C1 segment of cervical spinal cord (tissue), 14 donors: ENCODE results near the gene PLA2G15.
"Not testable (repeated sequence)": the region's sequence is repeated elsewhere in the genome, so short reads cannot be mapped to it uniquely, and the experiment has no call there.

ENCODE experiments used
- DNase-seq, 14 donors: peaks; one replicate each; lab custom pipeline; 2025; lab: John Stamatoyannopoulos, UW

The PLA2G15 gene

DNA sequence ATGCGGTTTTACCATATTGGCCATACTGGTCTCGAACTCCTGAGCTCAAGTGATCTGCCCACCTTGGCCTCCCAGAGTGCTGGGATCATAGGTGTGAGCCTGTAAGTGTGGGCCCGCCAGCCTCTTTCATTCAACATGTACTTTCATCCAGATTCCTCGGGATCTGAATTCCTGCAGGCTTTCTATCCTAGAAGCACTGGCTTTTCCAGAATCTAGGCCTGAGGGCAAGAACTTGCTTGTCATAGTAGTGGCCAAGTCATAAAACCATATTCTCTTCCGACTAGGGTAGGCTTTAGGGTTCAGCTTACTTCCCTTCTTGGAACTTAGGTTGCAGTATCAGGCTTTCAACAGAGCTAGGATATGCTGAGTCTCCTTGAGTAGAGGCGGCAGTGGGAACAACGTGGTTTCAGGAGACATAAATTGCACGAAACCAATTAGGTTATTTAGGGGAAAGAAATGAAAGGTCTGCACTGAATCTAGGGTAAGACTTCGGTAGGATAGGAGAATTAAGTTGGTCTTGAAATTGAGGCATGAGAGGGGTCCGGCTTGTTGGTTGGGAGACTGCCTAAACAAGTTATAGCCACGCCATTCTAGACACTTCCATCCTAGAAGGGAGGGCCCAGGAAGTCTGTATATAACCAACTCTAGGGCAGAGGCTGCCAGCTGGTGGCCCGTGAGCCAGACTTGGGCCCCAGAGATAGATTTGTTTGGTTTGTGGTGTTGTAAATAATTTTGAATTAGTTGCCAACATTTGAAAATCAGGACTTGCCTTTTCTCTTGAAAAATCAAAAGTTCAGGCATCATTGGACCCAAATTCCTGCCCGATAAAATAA is 34.8 kb downstream of the PLA2G15 start:
- no peak for DNase-seq

- no peak for DNase-seq
Observed at GRCh38 chr16:68281368-68282063, 36.3 kb downstream of the PLA2G15 start.

GRCh38 chr16:68282064-68282452 is 36.9 kb downstream of the PLA2G15 start:
- no peak for DNase-seq

DNA sequence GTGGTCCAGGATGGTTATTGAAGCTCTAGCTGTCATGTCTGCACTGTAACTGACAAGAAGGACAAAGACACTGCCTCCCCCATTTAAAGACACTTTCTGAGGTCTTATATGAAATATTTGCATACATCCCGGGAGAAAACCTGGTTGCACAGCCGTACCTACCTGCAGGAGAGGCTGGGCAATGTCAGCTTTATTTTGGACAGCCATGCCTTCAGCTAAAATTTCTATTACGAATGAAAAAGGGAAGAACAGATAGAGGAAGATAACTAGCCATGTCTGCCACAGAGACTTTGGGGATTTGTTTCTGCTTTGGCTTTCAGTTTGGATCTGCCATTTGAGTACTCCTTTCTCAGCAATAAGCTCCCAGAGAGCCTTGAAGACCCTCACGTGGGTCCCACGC is 38.2 kb downstream of the PLA2G15 start:
- no peak for DNase-seq

DNA sequence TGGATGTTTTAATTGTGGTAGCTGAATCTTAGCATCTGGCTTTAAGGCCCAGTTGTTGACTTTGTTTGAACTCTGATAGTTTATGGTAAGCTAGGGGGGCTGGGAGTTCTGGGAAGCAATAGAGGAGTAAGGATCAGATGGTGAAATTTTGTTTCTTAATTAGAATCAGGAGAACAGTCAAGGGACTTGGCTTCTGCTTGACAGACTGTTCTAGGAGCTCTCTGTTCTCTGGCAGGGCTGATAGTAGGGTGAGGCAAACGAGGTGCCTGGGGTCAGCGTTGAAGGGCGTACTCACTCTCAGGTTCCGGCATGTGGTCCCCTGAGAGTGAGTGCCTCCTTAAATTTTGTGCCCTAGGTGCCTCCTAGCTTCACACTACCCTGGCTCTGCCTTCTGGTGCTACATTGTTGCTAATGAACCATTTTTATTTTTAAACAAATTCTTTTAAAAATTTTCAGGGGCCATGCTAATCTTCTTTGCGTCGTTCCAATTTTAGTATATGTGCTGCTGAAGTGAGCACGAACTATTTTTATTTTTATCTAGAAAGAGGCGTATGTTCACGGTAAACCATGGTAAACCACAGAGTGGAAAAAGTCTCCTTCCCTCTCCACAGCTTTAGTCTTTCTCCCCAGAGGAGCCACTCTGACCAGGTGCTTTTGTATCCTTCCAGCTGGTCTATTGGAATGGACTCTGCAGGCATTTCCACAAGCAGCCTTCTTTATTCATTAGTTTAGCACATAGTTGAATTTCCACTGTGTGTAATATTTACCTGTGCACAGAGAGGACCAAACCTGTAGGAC is 38.8 kb downstream of the PLA2G15 start:
- no peak for DNase-seq

DNA sequence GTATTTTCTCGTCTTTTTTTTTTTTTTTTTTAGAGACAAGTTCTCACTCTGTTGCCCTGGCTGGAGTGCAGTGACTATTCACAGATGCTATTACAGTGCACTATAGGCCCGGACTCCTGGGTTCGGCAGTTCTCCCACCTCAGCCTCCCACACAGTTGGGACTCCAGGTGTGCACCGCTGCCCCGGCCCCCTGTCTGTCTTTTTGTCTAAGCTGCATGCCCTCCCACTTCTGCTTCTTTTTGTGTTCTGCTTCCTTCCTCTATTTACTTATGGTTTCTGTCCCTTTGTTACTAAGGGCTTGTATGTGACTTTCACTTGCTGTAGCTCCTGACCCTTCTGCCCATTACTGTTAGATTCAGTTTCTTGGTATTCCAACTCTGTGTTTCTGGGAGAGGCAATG is 39.7 kb downstream of the PLA2G15 start:
- no peak for DNase-seq

DNA sequence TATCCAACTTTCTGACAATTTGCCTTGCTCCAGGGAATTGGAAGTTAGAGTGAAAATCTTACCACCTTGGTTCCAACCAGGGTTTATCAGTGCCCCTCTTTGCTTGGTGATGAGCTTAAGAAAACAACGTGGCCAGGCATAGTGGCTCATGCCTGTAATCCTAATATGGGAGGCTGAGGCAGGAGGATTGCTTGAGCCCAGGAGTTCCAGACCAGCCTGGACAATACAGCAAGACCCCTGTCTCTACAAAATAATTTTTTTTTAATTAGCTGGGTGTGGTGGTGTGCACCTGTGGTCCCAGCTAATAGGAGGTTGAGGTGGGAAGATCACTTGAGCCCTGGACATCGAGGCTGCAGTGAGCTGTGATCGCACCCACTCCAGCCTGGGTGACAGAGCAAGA is 40.5 kb downstream of the PLA2G15 start:
- DNase-seq = no peak

GRCh38 chr16:68286153-68287074 is 41.2 kb downstream of the PLA2G15 start:
- DNase-seq = no peak

- peak in 1 of 14 donors; percentile 35 for DNase-seq
Observed at GRCh38 chr16:68287276-68288251, 42.4 kb downstream of the PLA2G15 start.

GRCh38 chr16:68288252-68288650 is 43.1 kb downstream of the PLA2G15 start:
- no peak for DNase-seq

DNA sequence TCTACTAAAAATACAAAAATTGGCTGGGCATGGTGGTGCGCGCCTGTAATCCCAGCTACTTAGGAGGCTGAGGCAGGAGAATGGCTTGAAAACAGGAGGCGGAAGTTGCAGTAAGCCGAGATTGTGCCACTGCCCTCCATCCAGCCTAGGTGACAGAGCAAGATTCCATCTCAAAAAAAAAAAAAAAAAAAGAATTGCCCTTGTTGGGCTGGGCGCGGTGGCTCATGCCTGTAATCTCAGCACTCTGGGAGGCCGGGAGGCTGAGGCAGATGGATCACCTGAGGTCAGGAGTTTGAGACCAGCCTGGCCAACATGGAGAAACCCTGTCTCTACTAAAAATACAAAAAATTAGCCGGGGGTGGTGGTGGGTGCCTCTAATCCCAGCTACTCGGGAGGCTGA is 43.6 kb downstream of the PLA2G15 start:
- DNase-seq = not testable (repeated sequence)

GRCh38 chr16:68289202-68289601 is 44.0 kb downstream of the PLA2G15 start:
- no peak for DNase-seq

- DNase-seq = no peak
Observed at GRCh38 chr16:68289621-68290329, 44.6 kb downstream of the PLA2G15 start.

DNA sequence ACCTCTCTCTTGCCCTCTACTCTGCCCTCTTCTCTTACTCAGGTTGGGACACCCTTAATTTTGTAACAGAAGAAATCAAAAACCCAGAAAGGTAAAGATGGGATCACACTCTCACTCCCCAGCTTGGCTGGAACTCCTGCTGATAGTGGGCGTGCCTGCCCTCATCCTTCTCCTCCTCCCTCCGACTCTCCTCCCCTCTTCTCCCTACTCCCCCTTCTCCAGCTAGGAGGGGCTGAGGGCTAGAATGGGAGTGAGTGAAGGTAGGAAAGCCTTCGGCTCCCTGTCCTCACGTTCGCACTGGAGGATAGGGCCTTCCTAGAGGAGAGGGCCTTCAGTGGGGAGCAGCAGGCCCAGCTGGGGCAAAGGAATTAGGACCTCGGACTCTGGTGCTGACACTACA is 45.3 kb downstream of the PLA2G15 start:
- no peak for DNase-seq

GRCh38 chr16:68291227-68291626 is 46.1 kb downstream of the PLA2G15 start:
- no peak for DNase-seq

DNA sequence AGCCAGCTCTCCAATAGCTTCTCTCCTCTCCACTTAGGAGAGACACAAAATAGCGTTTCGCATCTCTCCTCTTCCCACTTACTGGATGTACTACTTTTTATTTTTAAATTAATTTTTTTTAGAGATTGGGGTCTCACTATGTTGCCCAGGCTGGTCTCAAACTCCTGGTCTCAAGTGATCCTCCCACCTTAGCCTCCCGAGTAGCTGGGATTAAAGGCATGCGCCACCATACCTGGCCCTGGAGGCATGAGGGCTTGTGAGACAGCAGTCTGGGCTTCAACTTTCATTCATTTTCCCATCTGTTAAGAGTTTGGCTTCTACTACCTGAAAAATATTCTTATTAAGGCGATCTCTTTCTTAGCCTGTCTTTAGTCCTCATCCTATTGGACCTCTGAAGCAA is 47.3 kb downstream of the PLA2G15 start:
- DNase-seq = no peak

DNA sequence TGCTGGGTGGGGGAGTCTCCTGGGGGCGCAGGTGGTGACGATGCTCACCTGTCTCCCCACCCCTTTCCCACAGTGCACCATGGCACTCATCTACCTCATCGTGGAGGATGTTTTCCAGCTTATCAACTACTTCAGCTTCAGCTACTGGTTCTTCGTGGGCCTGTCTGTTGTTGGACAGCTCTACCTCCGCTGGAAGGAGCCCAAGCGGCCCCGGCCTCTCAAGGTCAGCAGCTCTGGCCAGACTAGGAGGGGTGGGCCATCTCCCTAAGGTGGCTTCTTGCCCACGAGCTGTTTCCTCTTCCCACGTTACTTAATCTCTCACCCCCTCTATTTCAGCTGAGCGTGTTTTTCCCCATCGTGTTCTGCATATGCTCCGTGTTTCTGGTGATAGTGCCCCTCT is 51.1 kb downstream of the PLA2G15 start:
- no peak for DNase-seq

GRCh38 chr16:68296693-68297092 is 51.5 kb downstream of the PLA2G15 start:
- peak in 1 of 14 donors; percentile 34 for DNase-seq

- DNase-seq = no peak
Observed at GRCh38 chr16:68297908-68298307, 52.7 kb downstream of the PLA2G15 start.
